Uterus (tissue), 4 donors: ENCODE data around the gene EPHA6. TPM values are rescaled to one million over a fixed set of nuclear protein-coding genes. Genes with fewer than 3 reads are reported as not detected.

Experiments used
- DNase-seq, 2 donors: peaks; one replicate each; pipeline ENCODE4 v3.0.0-alpha.2; 2019 to 2020
- H3K27ac ChIP-seq, 2 donors: fragments of 200-600 bp; sonication (generic); 1 replicate in 1 of 2; 2 replicates in 1 of 2; pipeline ENCODE4 v1.5.1; 2016 to 2018
- H3K27me3 ChIP-seq, 2 donors: fragments of 200-600 bp; sonication (generic); one replicate each; pipeline ENCODE4 v1.5.1; 2018 to 2019; ENCODE audit warnings: control low read depth in 1 of 2
- H3K36me3 ChIP-seq, 2 donors: fragments of 200-600 bp; sonication (generic); one replicate each; pipeline ENCODE4 v1.5.1; 2019; ENCODE audit warnings: control low read depth in 1 of 2
- H3K4me1 ChIP-seq, 2 donors: fragments of 200-600 bp; sonication (generic); one replicate each; pipeline ENCODE4 v1.5.1; 2018 to 2019; ENCODE audit warnings: control low read depth in 1 of 2
- H3K4me3 ChIP-seq, 2 donors: fragments of 200-600 bp; sonication (generic); 1 replicate in 1 of 2; 2 replicates in 1 of 2; pipeline ENCODE4 v1.5.1; 2018 to 2019; ENCODE audit warnings: mild to moderate bottlenecking in 1 of 2
- H3K9me3 ChIP-seq, 2 donors: fragments of 200-600 bp; sonication (generic); one replicate each; pipeline ENCODE4 v1.5.1; 2019; ENCODE audit warnings: control low read depth in 1 of 2
- POLR2A ChIP-seq, 2 donors: fragments of 450-650 bp; IDR thresholded peaks; one replicate each; pipeline ENCODE4 v1.6.1; 2016; ENCODE audit warnings: antibody characterized with exemption in 2 of 2, mild to moderate bottlenecking in 1 of 2, moderate library complexity in 1 of 2
- intact Hi-C: fragments of 100-400 bp; cut with DNase I; formaldehyde crosslinking; loops from one replicate; pipeline ENCODE4 v1.15.1; 2023; ENCODE audit warnings: low total_unique reads
- total RNA-seq, 4 donors: library from RNA; depleted of rRNA in 3 of 4; stranded (reverse); fragments of >200 nt in 3 of 4; gene quantifications; one replicate each; pipeline versions ENCODE4 v1.1.0 to v1.2.4, GENCODE V29; 2014 to 2023
- TF ChIP-seq, protein P1 (sequence below), 4 experiments: fragments of 200-600 bp in 2 of 4; fragments of 450-650 bp in 2 of 4; sonication (generic) in 2 of 4; IDR thresholded peaks; one replicate each; pipeline ENCODE4 v1.5.1; 2016 to 2019; ENCODE audit warnings: antibody characterized with exemption in 4 of 4, mild to moderate bottlenecking in 2 of 4, moderate library complexity in 1 of 4
- donor health status: DM: yes; HTN: yes; CAD: no.

EPHA6 gene
- total RNA-seq, 4 donors from 2014 or later = 0.29 to 7.3 (median 2.5) TPM

DNA sequence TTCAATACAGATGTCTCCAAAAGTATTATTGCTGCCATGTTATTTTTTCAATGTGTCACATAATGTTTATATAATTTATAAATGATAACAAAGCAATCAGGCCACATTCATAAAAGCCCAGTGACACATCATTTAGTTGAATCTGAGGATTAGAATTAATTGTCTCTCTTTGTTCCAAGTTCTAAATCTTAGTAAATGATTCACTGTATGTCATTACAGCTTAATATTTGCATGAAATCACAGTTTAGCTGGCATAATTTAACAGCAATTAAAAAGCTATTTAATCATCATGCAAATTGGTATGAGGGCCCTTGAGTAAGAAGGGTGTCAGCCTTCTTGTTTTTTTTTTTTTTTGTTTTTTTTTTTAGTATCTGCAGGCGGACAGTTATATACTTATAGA lies 427.0 kb downstream of the EPHA6 start:
- DNase-seq = no peak
- no peak for TF ChIP-seq POLR2A (IDR thresholded peaks at IDR 0.05)
- H3K27ac ChIP-seq = no peak overlapping the region
- intact Hi-C loops = no loop called here
- no peaks in the 10 kb centered on the region for H3K9me3 ChIP-seq
- no peak overlapping the region for H3K4me3 ChIP-seq
- no peaks in the 10 kb centered on the region for H3K27me3 ChIP-seq
- no peaks in the 10 kb centered on the region for H3K4me1 ChIP-seq
- no peaks in the 10 kb centered on the region for H3K36me3 ChIP-seq

DNA sequence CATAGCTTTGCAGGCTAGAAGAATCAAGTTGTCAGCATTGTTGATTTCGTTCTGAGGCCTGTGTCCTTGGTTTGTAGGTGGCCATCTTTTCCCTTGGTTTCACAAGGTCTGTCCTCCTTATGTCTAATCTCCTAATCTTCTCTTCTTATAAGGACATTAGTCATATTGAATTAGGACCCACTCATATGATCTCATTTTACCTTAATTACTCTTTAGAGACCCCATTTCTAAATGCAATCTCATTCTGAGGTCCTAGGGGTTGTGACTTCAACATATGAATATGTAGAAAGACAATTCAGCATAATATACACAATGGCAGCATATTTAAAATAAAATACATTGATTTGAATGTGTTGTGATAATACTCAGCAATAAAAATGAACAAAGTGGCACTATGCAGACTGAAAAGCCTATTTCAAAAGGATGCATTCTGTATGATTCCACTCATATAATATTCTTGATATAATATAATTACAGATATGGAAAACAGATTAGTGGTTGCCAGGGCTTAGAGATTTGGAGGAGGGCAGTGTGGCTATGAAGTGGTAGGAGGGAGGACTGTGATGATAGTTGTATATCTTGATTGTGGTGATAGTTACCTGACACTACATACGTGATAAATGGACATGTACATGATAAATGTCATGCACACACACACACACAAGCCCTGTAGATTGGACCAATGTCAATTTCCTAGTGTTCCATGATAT lies 431.0 kb downstream of the EPHA6 start:
- no peak overlapping the region for H3K27ac ChIP-seq
- H3K4me3 ChIP-seq = no peak overlapping the region
- H3K4me1 ChIP-seq = no peaks in the 10 kb centered on the region
- no peaks in the 10 kb centered on the region for H3K36me3 ChIP-seq
- intact Hi-C loops = no loop called here
- H3K27me3 ChIP-seq = no peaks in the 10 kb centered on the region
- no peak for DNase-seq
- no peak for TF ChIP-seq POLR2A (IDR thresholded peaks at IDR 0.05)
- TF ChIP-seq, protein P1, sequence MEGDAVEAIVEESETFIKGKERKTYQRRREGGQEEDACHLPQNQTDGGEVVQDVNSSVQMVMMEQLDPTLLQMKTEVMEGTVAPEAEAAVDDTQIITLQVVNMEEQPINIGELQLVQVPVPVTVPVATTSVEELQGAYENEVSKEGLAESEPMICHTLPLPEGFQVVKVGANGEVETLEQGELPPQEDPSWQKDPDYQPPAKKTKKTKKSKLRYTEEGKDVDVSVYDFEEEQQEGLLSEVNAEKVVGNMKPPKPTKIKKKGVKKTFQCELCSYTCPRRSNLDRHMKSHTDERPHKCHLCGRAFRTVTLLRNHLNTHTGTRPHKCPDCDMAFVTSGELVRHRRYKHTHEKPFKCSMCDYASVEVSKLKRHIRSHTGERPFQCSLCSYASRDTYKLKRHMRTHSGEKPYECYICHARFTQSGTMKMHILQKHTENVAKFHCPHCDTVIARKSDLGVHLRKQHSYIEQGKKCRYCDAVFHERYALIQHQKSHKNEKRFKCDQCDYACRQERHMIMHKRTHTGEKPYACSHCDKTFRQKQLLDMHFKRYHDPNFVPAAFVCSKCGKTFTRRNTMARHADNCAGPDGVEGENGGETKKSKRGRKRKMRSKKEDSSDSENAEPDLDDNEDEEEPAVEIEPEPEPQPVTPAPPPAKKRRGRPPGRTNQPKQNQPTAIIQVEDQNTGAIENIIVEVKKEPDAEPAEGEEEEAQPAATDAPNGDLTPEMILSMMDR (IDR thresholded peaks at IDR 0.05) = no peak
- no peaks in the 10 kb centered on the region for H3K9me3 ChIP-seq

DNA sequence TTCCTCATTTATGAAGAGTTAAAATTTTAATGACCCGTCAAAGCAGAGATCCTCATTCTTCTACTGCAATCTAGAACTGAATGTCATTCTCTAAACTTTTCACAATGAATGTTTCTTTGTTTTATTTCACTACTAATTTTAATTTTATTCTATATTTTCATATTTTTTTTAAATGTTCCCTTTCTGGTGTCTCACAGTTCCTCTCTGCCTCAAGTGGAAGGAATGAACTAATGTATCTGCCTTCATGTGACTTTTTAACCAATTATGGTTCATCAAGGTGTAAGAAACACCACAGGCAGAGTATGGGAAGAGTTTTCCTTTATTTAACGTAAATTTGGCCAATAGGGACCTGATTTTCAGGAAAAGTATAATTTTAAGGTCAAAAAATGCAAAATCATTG lies 441.7 kb downstream of the EPHA6 start:
- Histone ChIP-seq H3K27me3 (no peaks in the 10 kb centered on the region), H3K4me3 (no peak overlapping the region), H3K9me3 (no peaks in the 10 kb centered on the region), H3K27ac (no peak overlapping the region), H3K36me3 (no peaks in the 10 kb centered on the region), H3K4me1 (no peaks in the 10 kb centered on the region)
- intact Hi-C loops = no loop called here
- TF ChIP-seq, protein P1 (IDR thresholded peaks at IDR 0.05) = no peak
- TF ChIP-seq POLR2A (IDR thresholded peaks at IDR 0.05) = no peak
- DNase-seq = no peak

DNA sequence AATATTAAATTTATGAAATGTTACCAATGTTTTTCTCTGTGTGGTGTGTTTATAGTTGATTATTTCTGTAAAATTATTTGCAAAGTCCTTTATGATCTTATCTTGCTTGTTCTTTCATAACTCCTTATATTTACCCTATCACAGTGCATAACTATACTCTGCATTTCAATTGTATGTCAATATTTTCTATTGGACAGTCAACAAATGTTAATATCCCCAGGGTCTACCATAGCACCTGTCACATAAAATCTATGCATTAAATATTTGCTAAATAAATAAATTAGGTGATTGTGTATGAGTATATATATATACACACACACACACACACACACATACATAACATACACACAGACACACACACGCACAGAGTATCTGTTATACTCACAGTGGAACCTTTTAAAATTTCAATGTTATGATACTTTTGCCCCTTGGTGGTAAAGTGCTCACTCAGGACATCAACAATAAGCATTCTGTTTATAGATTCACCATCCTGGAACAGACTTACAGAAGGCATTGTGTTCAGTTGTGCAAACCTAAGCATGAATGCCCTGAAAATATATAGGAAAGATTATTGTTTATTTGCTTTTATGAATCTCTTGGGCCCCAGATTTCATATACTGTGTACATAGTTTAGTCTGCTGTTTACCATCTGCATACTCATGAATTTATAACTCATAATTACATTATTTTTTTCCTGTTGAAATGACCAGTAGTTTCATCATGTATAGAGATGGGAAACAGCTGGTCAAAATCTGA lies 443.7 kb downstream of the EPHA6 start:
- Histone ChIP-seq H3K4me3 (no peak overlapping the region), H3K9me3 (no peaks in the 10 kb centered on the region), H3K27me3 (no peaks in the 10 kb centered on the region), H3K36me3 (no peaks in the 10 kb centered on the region), H3K4me1 (no peaks in the 10 kb centered on the region), H3K27ac (no peak overlapping the region)
- TF ChIP-seq POLR2A (IDR thresholded peaks at IDR 0.05) = no peak
- TF ChIP-seq, protein P1 (IDR thresholded peaks at IDR 0.05) = no peak
- intact Hi-C loops = no loop called here
- no peak for DNase-seq

DNA sequence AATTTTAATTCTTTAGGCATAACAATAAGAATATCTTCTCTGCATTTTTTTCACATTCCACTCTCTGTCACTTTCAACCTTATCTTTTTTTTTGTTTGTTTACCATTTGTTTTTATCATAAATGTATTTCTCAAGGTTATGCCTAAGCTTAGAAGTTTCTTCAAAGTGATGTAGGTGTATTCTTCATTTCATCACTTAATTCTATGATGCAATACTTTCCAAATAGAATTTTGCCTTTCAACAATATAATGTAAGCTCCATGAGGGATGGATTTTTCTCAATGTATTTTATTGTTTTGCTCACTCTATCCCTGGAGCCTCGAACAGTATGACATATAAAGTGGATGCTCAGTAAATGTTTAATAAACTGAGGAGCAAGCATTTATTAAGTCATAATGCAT lies 444.9 kb downstream of the EPHA6 start:
- intact Hi-C loops = no loop called here
- Histone ChIP-seq H3K36me3 (no peaks in the 10 kb centered on the region), H3K4me3 (no peak overlapping the region)

More for the DNA sequence above, 444.9 kb downstream of the EPHA6 start:
- Histone ChIP-seq H3K9me3 (no peaks in the 10 kb centered on the region), H3K4me1 (no peaks in the 10 kb centered on the region), H3K27ac (no peak overlapping the region), H3K27me3 (no peaks in the 10 kb centered on the region)
- no peak for DNase-seq
- TF ChIP-seq, protein P1 (IDR thresholded peaks at IDR 0.05) = no peak
- no peak for TF ChIP-seq POLR2A (IDR thresholded peaks at IDR 0.05)
